ENCODE results near the gene RAD51AP2. TPM values are rescaled to one million over a fixed set of nuclear protein-coding genes. Genes with fewer than 3 reads are reported as not detected.

RAD51AP2 gene
- total and polyA plus RNA-seq, 2 donors from 2014 or later: not detected

GRCh38 chr2:17520761-17521160 lies 2.5 kb upstream of the RAD51AP2 start:
- H3K9me3 ChIP-seq (ENCODE audit: control insufficient read depth in 2 of 3, insufficient read depth in 1 of 3, low read length in 3 of 3): no peaks in the 10 kb centered on the region
- H3K27ac ChIP-seq (ENCODE audit: low read depth in 2 of 2, low read length in 2 of 2): no peak overlapping the region
- TF ChIP-seq, protein P1, sequence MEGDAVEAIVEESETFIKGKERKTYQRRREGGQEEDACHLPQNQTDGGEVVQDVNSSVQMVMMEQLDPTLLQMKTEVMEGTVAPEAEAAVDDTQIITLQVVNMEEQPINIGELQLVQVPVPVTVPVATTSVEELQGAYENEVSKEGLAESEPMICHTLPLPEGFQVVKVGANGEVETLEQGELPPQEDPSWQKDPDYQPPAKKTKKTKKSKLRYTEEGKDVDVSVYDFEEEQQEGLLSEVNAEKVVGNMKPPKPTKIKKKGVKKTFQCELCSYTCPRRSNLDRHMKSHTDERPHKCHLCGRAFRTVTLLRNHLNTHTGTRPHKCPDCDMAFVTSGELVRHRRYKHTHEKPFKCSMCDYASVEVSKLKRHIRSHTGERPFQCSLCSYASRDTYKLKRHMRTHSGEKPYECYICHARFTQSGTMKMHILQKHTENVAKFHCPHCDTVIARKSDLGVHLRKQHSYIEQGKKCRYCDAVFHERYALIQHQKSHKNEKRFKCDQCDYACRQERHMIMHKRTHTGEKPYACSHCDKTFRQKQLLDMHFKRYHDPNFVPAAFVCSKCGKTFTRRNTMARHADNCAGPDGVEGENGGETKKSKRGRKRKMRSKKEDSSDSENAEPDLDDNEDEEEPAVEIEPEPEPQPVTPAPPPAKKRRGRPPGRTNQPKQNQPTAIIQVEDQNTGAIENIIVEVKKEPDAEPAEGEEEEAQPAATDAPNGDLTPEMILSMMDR (IDR thresholded peaks at IDR 0.05; ENCODE audit: borderline replicate concordance, extremely low read depth, insufficient read depth): no peak
- intact Hi-C loops (cut with DNase I): no loop called here
- DNase-seq (no peak), FAIRE-seq (no peak)
- H3K9ac ChIP-seq (ENCODE audit: low read length in 3 of 3): no peak overlapping the region
- no peaks in the 10 kb centered on the region for H3K27me3 ChIP-seq (ENCODE audit: control insufficient read depth, insufficient read depth, low read length)
- peaks cover 0 to 4% (median 0%) of the 10 kb centered on the region in 3 donors for H3K4me1 ChIP-seq (ENCODE audit: control insufficient read depth in 2 of 3, insufficient read depth in 2 of 3, low read depth in 1 of 3, low read length in 3 of 3)
- H3K36me3 ChIP-seq (ENCODE audit: control insufficient read depth in 2 of 3, insufficient read depth in 3 of 3, low read length in 3 of 3): no peaks in the 10 kb centered on the region
- no peak overlapping the region for H3K4me3 ChIP-seq (ENCODE audit: low read length in 3 of 3)

GRCh38 chr2:17519486-17519885 lies 1.2 kb upstream of the RAD51AP2 start:
- intact Hi-C loops (cut with DNase I): no loop called here
- Histone ChIP-seq H3K27ac (ENCODE audit: low read depth in 2 of 2, low read length in 2 of 2) (no peak overlapping the region), H3K9ac (ENCODE audit: low read length in 3 of 3) (no peak overlapping the region), H3K27me3 (ENCODE audit: control insufficient read depth, insufficient read depth, low read length) (no peaks in the 10 kb centered on the region), H3K36me3 (ENCODE audit: control insufficient read depth in 2 of 3, insufficient read depth in 3 of 3, low read length in 3 of 3) (no peaks in the 10 kb centered on the region), H3K9me3 (ENCODE audit: control insufficient read depth in 2 of 3, insufficient read depth in 1 of 3, low read length in 3 of 3) (no peaks in the 10 kb centered on the region), H3K4me3 (ENCODE audit: low read length in 3 of 3) (no peak overlapping the region), H3K4me1 (ENCODE audit: control insufficient read depth in 2 of 3, insufficient read depth in 2 of 3, low read depth in 1 of 3, low read length in 3 of 3) (peaks cover 0 to 4% (median 0%) of the 10 kb centered on the region in 3 donors)
- TF ChIP-seq, protein P1 (IDR thresholded peaks at IDR 0.05; ENCODE audit: borderline replicate concordance, extremely low read depth, insufficient read depth): no peak
- FAIRE-seq (no peak), DNase-seq (peak in 2 of 5 donors; percentile 12 to 13)

DNA sequence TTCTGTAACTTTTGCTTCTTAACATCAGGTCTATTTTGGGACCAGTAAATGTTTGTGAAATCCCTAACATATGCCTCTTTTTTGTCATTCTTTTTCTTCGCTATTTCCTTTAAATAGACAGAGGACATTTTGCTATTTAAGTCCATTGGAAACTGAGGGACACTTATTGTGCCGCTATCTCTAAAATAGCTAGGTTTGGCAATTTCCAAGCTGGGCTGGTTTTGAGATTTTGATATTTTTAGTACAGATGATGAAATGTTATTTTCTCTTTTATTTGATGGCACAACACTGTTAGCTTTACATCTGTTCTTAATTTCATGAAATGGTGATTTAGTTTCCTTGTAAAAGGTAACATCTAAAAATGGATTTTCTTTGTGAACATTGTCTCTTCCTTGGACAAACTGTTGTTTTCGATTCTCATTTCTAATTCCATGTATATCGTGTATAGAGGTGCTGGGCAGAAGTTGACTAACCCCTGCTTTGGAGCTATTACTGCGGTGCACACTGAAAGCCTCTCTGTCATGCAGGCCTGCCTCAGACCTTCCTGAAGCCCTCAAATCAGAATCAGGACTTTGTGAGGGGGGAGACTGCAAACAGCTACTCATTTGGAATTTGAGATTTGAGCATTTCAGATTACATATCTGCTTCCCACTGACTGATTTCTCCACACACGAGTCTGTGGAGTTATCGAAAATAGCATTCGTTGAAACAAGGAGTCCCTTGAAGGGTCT lies 594 bp downstream of the RAD51AP2 start:
- Histone ChIP-seq H3K27ac (ENCODE audit: low read depth in 2 of 2, low read length in 2 of 2) (no peak overlapping the region), H3K4me3 (ENCODE audit: low read length in 3 of 3) (peak overlapping the region; percentile 60 to 70 (median 61)), H3K27me3 (ENCODE audit: control insufficient read depth, insufficient read depth, low read length) (no peaks in the 10 kb centered on the region), H3K36me3 (ENCODE audit: control insufficient read depth in 2 of 3, insufficient read depth in 3 of 3, low read length in 3 of 3) (no peaks in the 10 kb centered on the region), H3K9ac (ENCODE audit: low read length in 3 of 3) (peak overlapping the region in 2 of 3 donors; percentile 10 to 34), H3K4me1 (ENCODE audit: control insufficient read depth in 2 of 3, insufficient read depth in 2 of 3, low read depth in 1 of 3, low read length in 3 of 3) (peaks cover 0 to 4% (median 0%) of the 10 kb centered on the region in 3 donors), H3K9me3 (ENCODE audit: control insufficient read depth in 2 of 3, insufficient read depth in 1 of 3, low read length in 3 of 3) (no peaks in the 10 kb centered on the region)
- intact Hi-C loops (cut with DNase I): no loop called here
- DNase-seq: no peak
- TF ChIP-seq, protein P1 (IDR thresholded peaks at IDR 0.05; ENCODE audit: borderline replicate concordance, extremely low read depth, insufficient read depth): no peak
- no peak for FAIRE-seq

All from kidney (tissue), 14 donors.